HepG2 (cell line): Measurements from ENCODE around the gene ASB3.

Experiments
- DR1 ChIP-seq: sonication (generic); formaldehyde crosslinking; IDR thresholded peaks from 2 replicates; pipeline ENCODE4 v1.8.0; 2021; ENCODE audit warnings: mild to moderate bottlenecking, missing genetic modification reagents, inconsistent platforms
- EED ChIP-seq: sonication (generic); formaldehyde crosslinking; IDR thresholded peaks from 2 replicates; pipeline ENCODE4 v1.5.0; 2020; ENCODE audit warnings: mild to moderate bottlenecking, missing genetic modification reagents
- SRSF4 ChIP-seq: fragments of 200-400 bp; formaldehyde crosslinking; IDR thresholded peaks from one replicate; pipeline ENCODE4 v1.6.1; 2018; ENCODE audit warnings: mild to moderate bottlenecking, low read depth, low read length, moderate library complexity; ENCODE audit not compliant: poor library complexity, severe bottlenecking
- ZNF670 ChIP-seq: sonication (generic); formaldehyde crosslinking; IDR thresholded peaks from 2 replicates; pipeline ENCODE4 v1.8.0; 2022; ENCODE audit warnings: mild to moderate bottlenecking, missing genetic modification reagents, borderline replicate concordance

DNA sequence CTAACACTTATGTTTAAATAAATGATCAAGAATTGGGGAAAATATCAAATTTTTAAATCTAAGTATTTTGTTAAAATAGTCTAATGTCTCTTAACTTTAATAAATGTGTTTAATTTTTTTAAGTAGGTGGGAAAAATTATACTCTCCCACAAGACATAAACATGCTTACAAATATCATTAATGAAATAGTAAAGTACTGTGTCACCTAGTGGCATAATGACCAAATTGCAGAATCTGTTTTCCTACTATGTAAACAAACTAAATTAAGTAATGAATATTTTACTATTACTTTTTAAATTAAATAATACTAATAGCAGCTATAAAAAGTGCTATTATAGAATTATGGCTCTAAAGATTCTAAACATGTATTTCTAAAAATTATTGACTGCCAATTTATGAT, 71.2 kb downstream of the ASB3 start:
- TF ChIP-seq DR1 (no peak), ZNF670 (no peak), EED (CRISPR knock-in tag) (no peak), SRSF4 (no peak)
